Endothelial cell of umbilical vein (primary cell): Measurements from ENCODE around the gene MAMDC2. TPM values are rescaled to one million over a fixed set of nuclear protein-coding genes. Genes with fewer than 3 reads are reported as not detected.
"Not testable (repeated sequence)": the region's sequence is repeated elsewhere in the genome, so short reads cannot be mapped to it uniquely, and the experiment has no call there.

Experiments used
- BruUV-seq: library from RNA; stranded (reverse); fragments of 400-500 nt; replicated peaks from 2 replicates; lab custom pipeline; 2021; lab: Mats Ljungman, UMichigan
- CTCF ChIA-PET: fragments of 300-600, 350-600 bp; sonication (Branson Sonifier 250); formaldehyde crosslinking; loops from one replicate; lab custom pipeline; 2021; ENCODE audit warnings: antibody characterized with exemption, inconsistent platforms; lab: Charles Lee
- POLR2A ChIA-PET: fragments of 300-600, 350-600 bp; sonication (Branson Sonifier 250); formaldehyde crosslinking; loops from one replicate; lab custom pipeline; 2021; ENCODE audit warnings: antibody characterized with exemption, inconsistent platforms; lab: Charles Lee
- DNase-seq: peaks from one replicate; pipeline ENCODE4 v3.0.0-alpha.2; 2011; ENCODE audit warnings: low read depth, low spot score
- FAIRE-seq: peaks from 2 replicates; lab custom pipeline; 2011; peaks lifted over from hg19 to GRCh38; lab: Jason Lieb, UNC
- H2AFZ ChIP-seq: 2 replicates; pipeline ENCODE4 v1.6.0; 2012; ENCODE audit warnings: low read depth, low read length, control low read depth, inconsistent platforms
- H3K27ac ChIP-seq: 2 replicates; pipeline ENCODE4 v1.5.1; 2011; ENCODE audit warnings: low read depth, mild to moderate bottlenecking, control low read depth, low read length, moderate library complexity; ENCODE audit not compliant: insufficient read depth
- H3K27me3 ChIP-seq, 2 experiments: 2 replicates each; pipeline versions ENCODE4 v1.6.0 to v1.6.1; 2011; ENCODE audit warnings: low read length in 2 of 2, mixed read lengths in 1 of 2; ENCODE audit not compliant: control insufficient read depth in 2 of 2, insufficient read depth in 2 of 2
- H3K36me3 ChIP-seq, 2 experiments: 2 replicates in 1 of 2; 3 replicates in 1 of 2; pipeline ENCODE4 v1.5.1; 2011; ENCODE audit warnings: low read length in 2 of 2, mild to moderate bottlenecking in 1 of 2, moderate library complexity in 1 of 2; ENCODE audit not compliant: control insufficient read depth in 2 of 2, insufficient read depth in 2 of 2; ENCODE audit errors: extremely low read depth in 1 of 2
- H3K4me1 ChIP-seq: 3 replicates; pipeline ENCODE4 v1.5.1; 2011; ENCODE audit warnings: mild to moderate bottlenecking, low read length; ENCODE audit not compliant: control insufficient read depth, insufficient read depth; ENCODE audit errors: extremely low read depth
- H3K4me2 ChIP-seq: 2 replicates; pipeline ENCODE4 v1.6.1; 2011; ENCODE audit warnings: low read length, control low read depth, mixed read lengths; ENCODE audit not compliant: insufficient read depth
- H3K4me3 ChIP-seq, 3 experiments: fragments of 200-600 bp in 1 of 3; sonication (generic), shearing (Covaris generic) in 1 of 3; replicated peaks in 1 of 3; 2 replicates each; pipeline ENCODE4 v1.5.1; 2011 to 2016; ENCODE audit warnings: control low read depth in 3 of 3, low read length in 3 of 3, mild to moderate bottlenecking in 2 of 3, inconsistent platforms in 1 of 3, low read depth in 1 of 3, moderate library complexity in 1 of 3; ENCODE audit not compliant: insufficient read depth in 1 of 3
- H3K79me2 ChIP-seq: 2 replicates; pipeline ENCODE4 v1.6.0; 2012; ENCODE audit warnings: low read length, inconsistent platforms; ENCODE audit not compliant: control insufficient read depth, insufficient read depth
- H3K9ac ChIP-seq: replicated peaks from 2 replicates; pipeline ENCODE3; 2011; ENCODE audit warnings: low read length, control low read depth; ENCODE audit not compliant: insufficient read depth; ENCODE audit errors: extremely low read depth
- H3K9me1 ChIP-seq: replicated peaks from 3 replicates; pipeline ENCODE4 v1.6.0; 2011; ENCODE audit warnings: mild to moderate bottlenecking, low read length; ENCODE audit not compliant: control insufficient read depth, insufficient read depth; ENCODE audit errors: extremely low read depth
- H3K9me3 ChIP-seq: replicated peaks from 2 replicates; pipeline ENCODE4 v1.5.1; 2012; ENCODE audit warnings: low read length, inconsistent platforms; ENCODE audit not compliant: control insufficient read depth, insufficient read depth
- H4K20me1 ChIP-seq: replicated peaks from 2 replicates; pipeline ENCODE3; 2011; ENCODE audit warnings: mild to moderate bottlenecking, low read length; ENCODE audit not compliant: control insufficient read depth, insufficient read depth; ENCODE audit errors: extremely low read depth
- EZH2 ChIP-seq: IDR thresholded peaks from 2 replicates; pipeline ENCODE4 v1.6.1; 2012; ENCODE audit warnings: borderline replicate concordance, low read depth, mild to moderate bottlenecking, moderate library complexity, low read length, inconsistent platforms; ENCODE audit not compliant: severe bottlenecking
- FOS ChIP-seq: IDR thresholded peaks from 2 replicates; pipeline ENCODE4 v1.6.1; 2011; ENCODE audit warnings: mild to moderate bottlenecking, low read length, moderate library complexity, borderline replicate concordance; ENCODE audit not compliant: insufficient read depth
- GATA2 ChIP-seq: IDR thresholded peaks from 2 replicates; pipeline ENCODE4 v1.7.0; 2011; ENCODE audit warnings: low read depth, mild to moderate bottlenecking, moderate library complexity, mixed read lengths, low read length; ENCODE audit not compliant: insufficient read length, insufficient read depth
- JUN ChIP-seq: IDR thresholded peaks from 2 replicates; pipeline ENCODE4 v1.6.1; 2011; ENCODE audit warnings: borderline replicate concordance, low read depth; ENCODE audit not compliant: insufficient read length, insufficient read depth
- MAX ChIP-seq: IDR thresholded peaks from 2 replicates; pipeline ENCODE4 v1.6.1; 2011; ENCODE audit not compliant: insufficient read depth, insufficient read length
- MYC ChIP-seq: IDR thresholded peaks from one replicate; pipeline ENCODE4 v1.6.1; 2011; ENCODE audit warnings: mild to moderate bottlenecking, low read depth, low read length
- POLR2A ChIP-seq: IDR thresholded peaks from 2 replicates; pipeline ENCODE4 v1.6.1; 2012; ENCODE audit warnings: low read depth, mild to moderate bottlenecking, control low read depth, low read length
- POLR2AphosphoS5 ChIP-seq: IDR thresholded peaks from 2 replicates; pipeline ENCODE4 v1.6.1; 2012; ENCODE audit warnings: low read depth, mild to moderate bottlenecking, control low read depth, low read length, moderate library complexity; ENCODE audit not compliant: insufficient read depth
- dilution Hi-C: fragments of 300-500 bp; cut with MboI; formaldehyde crosslinking; loops from one replicate; pipeline ENCODE4 v1.15.0; 2019; ENCODE audit warnings: low sequenced_read_pairs; ENCODE audit not compliant: extremely low pct_ligation_motif_present
- intact Hi-C: fragments of 100-400 bp; cut with micrococcal nuclease; formaldehyde crosslinking; loops from one replicate; pipeline ENCODE4 v1.10.0; 2022
- polyA plus RNA-seq, 4 experiments: library from polyadenylated mRNA; depleted of rRNA in 3 of 4; stranded (reverse) in 3 of 4; unstranded in 1 of 4; fragments of >200 nt; gene quantifications; 2 replicates each; pipeline versions ENCODE4 v1.2.1 to v1.2.3, GENCODE V29; 2011 to 2012; ENCODE audit warnings: missing spikeins in 1 of 4
- total RNA-seq: library from RNA; stranded (reverse); gene quantifications from 2 replicates; pipeline ENCODE4 v1.2.3, GENCODE V29; 2021
- TF ChIP-seq, protein P1 (sequence below), 2 donors: IDR thresholded peaks; 1 replicate in 1 of 2; 2 replicates in 1 of 2; pipeline ENCODE4 v1.5.1; 2011; ENCODE audit warnings: low read length in 2 of 2, mild to moderate bottlenecking in 2 of 2, moderate library complexity in 2 of 2, control low read depth in 1 of 2, inconsistent platforms in 1 of 2, low read depth in 1 of 2; ENCODE audit not compliant: insufficient read depth in 1 of 2; ENCODE audit errors: extremely low read depth in 1 of 2

MAMDC2 gene
- total and polyA plus RNA-seq, 2 donors (not counting 3 experiments of a cell fraction or from before 2014, with no cell fraction given) = 0.60 to 1.1 TPM

GRCh38 chr9:70245952-70246351 is 202.3 kb downstream of the MAMDC2 start:
- H4K20me1 ChIP-seq, H3K27ac ChIP-seq, H3K36me3 ChIP-seq, H3K79me2 ChIP-seq, H3K9ac ChIP-seq, H3K4me2 ChIP-seq, H3K4me1 ChIP-seq, H2AFZ ChIP-seq, H3K4me3 ChIP-seq, FAIRE-seq, H3K27me3 ChIP-seq, intact Hi-C loops, POLR2A ChIA-PET, DNase-seq, dilution Hi-C loops, H3K9me3 ChIP-seq, BruUV-seq, H3K9me1 ChIP-seq, CTCF ChIA-PET: not testable (repeated sequence)

GRCh38 chr9:70250221-70250620 is 206.6 kb downstream of the MAMDC2 start:
- Histone ChIP-seq H3K36me3 (no peaks in the 10 kb centered on the region), H3K4me3 (no peak overlapping the region), H3K27ac (no peak overlapping the region), H3K4me1 (no peaks in the 10 kb centered on the region), H3K4me2 (no peak overlapping the region), H3K27me3 (no peaks in the 10 kb centered on the region), H3K9me3 (no peaks in the 10 kb centered on the region), H3K9me1 (no peaks in the 10 kb centered on the region), H3K79me2 (no peaks in the 10 kb centered on the region), H4K20me1 (no peaks in the 10 kb centered on the region), H3K9ac (no peak overlapping the region), H2AFZ (no peak overlapping the region)
- dilution Hi-C loops (no loop called here), intact Hi-C loops (no loop called here)
- POLR2A ChIA-PET = no interaction called here
- TF ChIP-seq FOS (no peak), MAX (no peak), EZH2 (no peak), POLR2A (no peak), JUN (no peak), MYC (no peak), POLR2AphosphoS5 (no peak), GATA2 (no peak)
- TF ChIP-seq, protein P1, sequence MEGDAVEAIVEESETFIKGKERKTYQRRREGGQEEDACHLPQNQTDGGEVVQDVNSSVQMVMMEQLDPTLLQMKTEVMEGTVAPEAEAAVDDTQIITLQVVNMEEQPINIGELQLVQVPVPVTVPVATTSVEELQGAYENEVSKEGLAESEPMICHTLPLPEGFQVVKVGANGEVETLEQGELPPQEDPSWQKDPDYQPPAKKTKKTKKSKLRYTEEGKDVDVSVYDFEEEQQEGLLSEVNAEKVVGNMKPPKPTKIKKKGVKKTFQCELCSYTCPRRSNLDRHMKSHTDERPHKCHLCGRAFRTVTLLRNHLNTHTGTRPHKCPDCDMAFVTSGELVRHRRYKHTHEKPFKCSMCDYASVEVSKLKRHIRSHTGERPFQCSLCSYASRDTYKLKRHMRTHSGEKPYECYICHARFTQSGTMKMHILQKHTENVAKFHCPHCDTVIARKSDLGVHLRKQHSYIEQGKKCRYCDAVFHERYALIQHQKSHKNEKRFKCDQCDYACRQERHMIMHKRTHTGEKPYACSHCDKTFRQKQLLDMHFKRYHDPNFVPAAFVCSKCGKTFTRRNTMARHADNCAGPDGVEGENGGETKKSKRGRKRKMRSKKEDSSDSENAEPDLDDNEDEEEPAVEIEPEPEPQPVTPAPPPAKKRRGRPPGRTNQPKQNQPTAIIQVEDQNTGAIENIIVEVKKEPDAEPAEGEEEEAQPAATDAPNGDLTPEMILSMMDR (IDR thresholded peaks at IDR 0.05; ENCODE audit: extremely low read depth in 1 of 2, insufficient read depth in 1 of 2, low read depth in 1 of 2, low read length in 2 of 2) = no peak
- BruUV-seq = no TSS peak
- DNase-seq = no peak
- CTCF ChIA-PET = no interaction called here
- FAIRE-seq = no peak
